A549 (cell line): Measurements from ENCODE around the gene JAKMIP1.

Experiments used
- CHD2 ChIP-seq: fragments of 150-350 bp; IDR thresholded peaks from 2 replicates; pipeline ENCODE4 v1.6.1; 2014; ENCODE audit warnings: low read length; ENCODE audit not compliant: partially characterized antibody
- CTCF ChIP-seq: fragments of >200 bp; sonication (Bioruptor Twin); formaldehyde crosslinking; IDR thresholded peaks from 3 replicates; pipeline ENCODE4 v1.5.1; 2016
- EP300 ChIP-seq, 2 experiments: fragments of >200 bp; sonication (Bioruptor Twin); formaldehyde crosslinking; IDR thresholded peaks; 2 replicates in 1 of 2; 3 replicates in 1 of 2; pipeline ENCODE4 v1.6.1; 2016 to 2017
- MAZ ChIP-seq: fragments of 150-350 bp; IDR thresholded peaks from 2 replicates; pipeline ENCODE4 v1.6.1; 2014; ENCODE audit warnings: antibody characterized with exemption, low read depth, low read length, borderline replicate concordance
- POLR2AphosphoS2 ChIP-seq: conservative IDR thresholded peaks from 2 replicates; pipeline ENCODE4 v1.6.1; 2012; ENCODE audit warnings: low read length, improper control_type of control experiment, inconsistent platforms
- RNF2 ChIP-seq: fragments of 200-600 bp; sonication (generic); IDR thresholded peaks from 2 replicates; pipeline ENCODE4 v1.6.1; 2016; ENCODE audit warnings: low read depth, mild to moderate bottlenecking, antibody characterized with exemption, moderate library complexity, borderline replicate concordance
- ZSCAN20 ChIP-seq: fragments of 250-450 bp; sonication (Bioruptor Pico); IDR thresholded peaks from 2 replicates; pipeline ENCODE4 v1.8.0; 2022; ENCODE audit warnings: mild to moderate bottlenecking, moderate library complexity

- no peak for TF ChIP-seq POLR2AphosphoS2
- no peak for TF ChIP-seq CTCF
- no peak for TF ChIP-seq RNF2
- TF ChIP-seq CHD2: no peak
- no peak for TF ChIP-seq MAZ
- no peak for TF ChIP-seq EP300 (IDR thresholded peaks at IDR 0.05)
- no peak for TF ChIP-seq ZSCAN20 (CRISPR knock-in tag)
Observed at GRCh38 chr4:6043188-6043587, 157.2 kb downstream of the JAKMIP1 start.
